Measurements from ENCODE around the gene SF3B2.
A peak's percentile ranks its signal among the peaks of the same experiment; 100 is the strongest.

Gene SF3B2

GRCh38 chr11:66100272-66101065, 48.3 kb downstream of the SF3B2 start:
- H3K4me3 ChIP-seq (ENCODE audit: control insufficient read depth, low read depth, low read length), result no peak overlapping the region
- peak; percentile 54 for DNase-seq (ENCODE audit: low read depth)
- TF ChIP-seq, protein P1, sequence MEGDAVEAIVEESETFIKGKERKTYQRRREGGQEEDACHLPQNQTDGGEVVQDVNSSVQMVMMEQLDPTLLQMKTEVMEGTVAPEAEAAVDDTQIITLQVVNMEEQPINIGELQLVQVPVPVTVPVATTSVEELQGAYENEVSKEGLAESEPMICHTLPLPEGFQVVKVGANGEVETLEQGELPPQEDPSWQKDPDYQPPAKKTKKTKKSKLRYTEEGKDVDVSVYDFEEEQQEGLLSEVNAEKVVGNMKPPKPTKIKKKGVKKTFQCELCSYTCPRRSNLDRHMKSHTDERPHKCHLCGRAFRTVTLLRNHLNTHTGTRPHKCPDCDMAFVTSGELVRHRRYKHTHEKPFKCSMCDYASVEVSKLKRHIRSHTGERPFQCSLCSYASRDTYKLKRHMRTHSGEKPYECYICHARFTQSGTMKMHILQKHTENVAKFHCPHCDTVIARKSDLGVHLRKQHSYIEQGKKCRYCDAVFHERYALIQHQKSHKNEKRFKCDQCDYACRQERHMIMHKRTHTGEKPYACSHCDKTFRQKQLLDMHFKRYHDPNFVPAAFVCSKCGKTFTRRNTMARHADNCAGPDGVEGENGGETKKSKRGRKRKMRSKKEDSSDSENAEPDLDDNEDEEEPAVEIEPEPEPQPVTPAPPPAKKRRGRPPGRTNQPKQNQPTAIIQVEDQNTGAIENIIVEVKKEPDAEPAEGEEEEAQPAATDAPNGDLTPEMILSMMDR (conservative IDR thresholded peaks at IDR 0.05; ENCODE audit: control insufficient read depth, insufficient read depth, low read depth, low read length), result no peak

DNA sequence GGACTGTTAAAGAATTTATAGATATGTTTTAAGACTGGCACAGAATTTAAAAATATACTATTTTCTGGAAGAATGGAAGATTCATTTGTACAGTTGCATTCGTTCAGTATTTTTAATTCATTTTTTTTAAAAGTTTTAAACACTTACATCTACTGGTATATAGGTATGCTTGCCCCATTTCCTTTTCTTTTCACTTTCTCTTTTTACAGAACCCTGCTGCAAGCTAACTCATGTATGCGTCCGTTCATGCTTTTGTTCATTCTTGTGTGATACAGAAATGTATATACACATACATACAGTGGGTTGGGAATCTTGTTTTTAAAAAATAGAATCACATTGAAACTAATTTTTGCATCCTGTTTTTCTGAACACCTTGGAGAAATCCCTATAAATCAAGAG, 48.9 kb downstream of the SF3B2 start:
- DNase-seq (ENCODE audit: low read depth), result no peak
- TF ChIP-seq, protein P1 (conservative IDR thresholded peaks at IDR 0.05; ENCODE audit: control insufficient read depth, insufficient read depth, low read depth, low read length), result no peak
- H3K4me3 ChIP-seq (ENCODE audit: control insufficient read depth, low read depth, low read length), result no peak overlapping the region

- TF ChIP-seq, protein P1 (conservative IDR thresholded peaks at IDR 0.05; ENCODE audit: control insufficient read depth, insufficient read depth, low read depth, low read length), result no peak
- DNase-seq (ENCODE audit: low read depth), result no peak
- H3K4me3 ChIP-seq (ENCODE audit: control insufficient read depth, low read depth, low read length), result no peak overlapping the region
Measured at GRCh38 chr11:66104057-66104638, 52.0 kb downstream of the SF3B2 start.

- TF ChIP-seq, protein P1 (conservative IDR thresholded peaks at IDR 0.05; ENCODE audit: control insufficient read depth, insufficient read depth, low read depth, low read length), result no peak
- no peak overlapping the region for H3K4me3 ChIP-seq (ENCODE audit: control insufficient read depth, low read depth, low read length)
- DNase-seq (ENCODE audit: low read depth), result peak; percentile 46
Measured at GRCh38 chr11:66106786-66107599, 54.8 kb downstream of the SF3B2 start.

- DNase-seq (ENCODE audit: low read depth), result no peak
- TF ChIP-seq, protein P1 (conservative IDR thresholded peaks at IDR 0.05; ENCODE audit: control insufficient read depth, insufficient read depth, low read depth, low read length), result no peak
- no peak overlapping the region for H3K4me3 ChIP-seq (ENCODE audit: control insufficient read depth, low read depth, low read length)
Measured at GRCh38 chr11:66107600-66108510, 55.7 kb downstream of the SF3B2 start.

- no peak for DNase-seq (ENCODE audit: low read depth)
- TF ChIP-seq, protein P1 (conservative IDR thresholded peaks at IDR 0.05; ENCODE audit: control insufficient read depth, insufficient read depth, low read depth, low read length), result no peak
- H3K4me3 ChIP-seq (ENCODE audit: control insufficient read depth, low read depth, low read length), result no peak overlapping the region
Measured at GRCh38 chr11:66109294-66109693, 57.1 kb downstream of the SF3B2 start.
